Measurements from ENCODE around the gene REEP1. TPM values are rescaled to one million over a fixed set of nuclear protein-coding genes. Genes with fewer than 3 reads are reported as not detected.

REEP1 gene
- polyA plus RNA-seq, 1 donor (not counting 4 experiments of a cell fraction or from before 2014, with no cell fraction given) = 0.30 TPM

DNA sequence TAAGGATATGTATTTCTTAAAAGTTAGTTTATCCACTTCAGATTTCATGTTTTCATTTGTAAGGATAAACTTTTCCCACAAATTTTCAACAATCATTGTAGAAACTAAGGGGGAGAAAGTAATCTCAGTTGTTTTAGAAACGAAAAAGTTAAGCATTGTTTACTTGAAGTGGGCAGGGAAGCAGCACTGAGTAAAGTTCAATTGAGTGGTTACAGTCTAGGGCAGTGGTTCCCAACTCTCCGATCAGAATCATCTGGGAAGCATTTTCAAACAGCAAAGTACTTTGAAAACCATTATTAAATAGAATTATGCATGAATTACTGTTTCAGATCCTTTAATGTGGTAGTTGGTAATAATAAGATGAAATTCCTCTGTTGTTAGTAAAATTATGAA is 125.6 kb downstream of the REEP1 start:
- H3K36me3 ChIP-seq (ENCODE audit: control insufficient read depth in 2 of 2, extremely low read depth in 1 of 2, insufficient read depth in 2 of 2, low read length in 2 of 2) = peaks cover 13 to 15% of the 10 kb centered on the region in 2 experiments
- DNase-seq (ENCODE audit: low read depth, low spot score) (no peak), FAIRE-seq (no peak)
- H4K20me1 ChIP-seq (ENCODE audit: control insufficient read depth, extremely low read depth, insufficient read depth, low read length) = no peaks in the 10 kb centered on the region
- H3K9me3 ChIP-seq (ENCODE audit: control insufficient read depth, low read depth, low read length) = no peaks in the 10 kb centered on the region
- dilution Hi-C loops (cut with MboI; ENCODE audit: extremely low pct_ligation_motif_present, low sequenced_read_pairs) = no loop called here
- no peak overlapping the region for H2AFZ ChIP-seq (ENCODE audit: control insufficient read depth, low read length)
- no peaks in the 10 kb centered on the region for H3K4me1 ChIP-seq (ENCODE audit: control insufficient read depth, extremely low read depth, insufficient read depth, low read length)
- no peak overlapping the region for H3K4me3 ChIP-seq (ENCODE audit: control insufficient read depth in 2 of 3, extremely low read depth in 1 of 3, insufficient read depth in 2 of 3, low read depth in 1 of 3, low read length in 3 of 3)
- no peaks in the 10 kb centered on the region for H3K27me3 ChIP-seq (ENCODE audit: control insufficient read depth, extremely low read depth, insufficient read depth, low read length)
- no peak overlapping the region for H3K4me2 ChIP-seq (ENCODE audit: control insufficient read depth, extremely low read depth, insufficient read depth, low read depth, low read length)
- H3K9me1 ChIP-seq (ENCODE audit: control insufficient read depth, extremely low read depth, insufficient read depth, low read length) = no peaks in the 10 kb centered on the region
- no peak for TF ChIP-seq EZH2 (IDR thresholded peaks at IDR 0.05; ENCODE audit: low read length)
- TF ChIP-seq, protein P1, sequence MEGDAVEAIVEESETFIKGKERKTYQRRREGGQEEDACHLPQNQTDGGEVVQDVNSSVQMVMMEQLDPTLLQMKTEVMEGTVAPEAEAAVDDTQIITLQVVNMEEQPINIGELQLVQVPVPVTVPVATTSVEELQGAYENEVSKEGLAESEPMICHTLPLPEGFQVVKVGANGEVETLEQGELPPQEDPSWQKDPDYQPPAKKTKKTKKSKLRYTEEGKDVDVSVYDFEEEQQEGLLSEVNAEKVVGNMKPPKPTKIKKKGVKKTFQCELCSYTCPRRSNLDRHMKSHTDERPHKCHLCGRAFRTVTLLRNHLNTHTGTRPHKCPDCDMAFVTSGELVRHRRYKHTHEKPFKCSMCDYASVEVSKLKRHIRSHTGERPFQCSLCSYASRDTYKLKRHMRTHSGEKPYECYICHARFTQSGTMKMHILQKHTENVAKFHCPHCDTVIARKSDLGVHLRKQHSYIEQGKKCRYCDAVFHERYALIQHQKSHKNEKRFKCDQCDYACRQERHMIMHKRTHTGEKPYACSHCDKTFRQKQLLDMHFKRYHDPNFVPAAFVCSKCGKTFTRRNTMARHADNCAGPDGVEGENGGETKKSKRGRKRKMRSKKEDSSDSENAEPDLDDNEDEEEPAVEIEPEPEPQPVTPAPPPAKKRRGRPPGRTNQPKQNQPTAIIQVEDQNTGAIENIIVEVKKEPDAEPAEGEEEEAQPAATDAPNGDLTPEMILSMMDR (optimal IDR thresholded peaks at IDR 0.05 in 1 of 3, IDR thresholded peaks at IDR 0.05 in 1 of 3, conservative IDR thresholded peaks at IDR 0.05 in 1 of 3; ENCODE audit: extremely low read depth in 1 of 3, insufficient read depth in 2 of 3, low read length in 3 of 3) = no peak
- no peak overlapping the region for H3K27ac ChIP-seq (ENCODE audit: control insufficient read depth, insufficient read depth, low read length)
- H3K79me2 ChIP-seq (ENCODE audit: control insufficient read depth, insufficient read depth, low read length) = no peaks in the 10 kb centered on the region
- no peak overlapping the region for H3K9ac ChIP-seq (ENCODE audit: control insufficient read depth, extremely low read depth, insufficient read depth, low read length)

DNA sequence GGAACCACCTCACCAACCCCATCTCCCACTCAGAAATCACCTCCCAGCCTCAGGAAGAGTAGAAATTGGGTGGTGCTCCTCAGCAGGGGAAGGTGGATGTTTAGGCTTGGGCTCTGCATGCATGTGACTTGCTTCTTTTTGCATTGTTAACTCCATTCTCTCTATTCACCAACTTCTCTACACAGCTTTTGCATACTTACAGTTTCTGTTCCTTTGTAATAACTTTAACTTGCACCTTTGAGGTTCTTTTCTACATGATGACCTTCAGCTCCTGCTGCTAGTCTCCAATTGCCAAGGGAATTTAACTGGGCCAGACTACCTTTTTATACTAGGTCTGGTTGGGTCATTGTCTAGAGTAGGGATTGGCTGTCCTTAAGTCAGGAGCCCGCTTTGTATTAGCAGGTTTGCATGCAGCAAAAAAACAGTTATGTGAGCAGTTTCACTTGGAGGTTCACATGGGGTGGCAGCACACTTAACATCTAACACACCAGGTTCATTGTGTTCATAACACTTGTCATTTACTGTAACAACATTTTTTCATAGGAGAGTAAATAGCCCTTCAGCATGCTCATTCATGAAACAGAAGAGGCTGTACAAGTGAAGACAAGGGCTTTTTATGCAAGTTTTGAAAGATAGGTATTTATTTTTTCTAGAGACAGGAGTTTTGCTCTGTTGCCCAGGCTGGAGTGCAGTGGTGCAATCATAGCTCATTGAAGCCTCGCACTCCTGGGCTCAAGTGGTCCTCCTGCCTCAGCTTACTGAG is 126.2 kb downstream of the REEP1 start:
- H3K27ac ChIP-seq (ENCODE audit: control insufficient read depth, insufficient read depth, low read length) = no peak overlapping the region
- H3K36me3 ChIP-seq (ENCODE audit: control insufficient read depth in 2 of 2, extremely low read depth in 1 of 2, insufficient read depth in 2 of 2, low read length in 2 of 2) = peaks cover 17 to 20% of the 10 kb centered on the region in 2 experiments
- no peak overlapping the region for H2AFZ ChIP-seq (ENCODE audit: control insufficient read depth, low read length)
- H3K79me2 ChIP-seq (ENCODE audit: control insufficient read depth, insufficient read depth, low read length) = no peaks in the 10 kb centered on the region
- no peaks in the 10 kb centered on the region for H3K9me1 ChIP-seq (ENCODE audit: control insufficient read depth, extremely low read depth, insufficient read depth, low read length)
- no peaks in the 10 kb centered on the region for H3K27me3 ChIP-seq (ENCODE audit: control insufficient read depth, extremely low read depth, insufficient read depth, low read length)
- dilution Hi-C loops (cut with MboI; ENCODE audit: extremely low pct_ligation_motif_present, low sequenced_read_pairs) = no loop called here
- H4K20me1 ChIP-seq (ENCODE audit: control insufficient read depth, extremely low read depth, insufficient read depth, low read length) = no peaks in the 10 kb centered on the region
- no peak overlapping the region for H3K4me3 ChIP-seq (ENCODE audit: control insufficient read depth in 2 of 3, extremely low read depth in 1 of 3, insufficient read depth in 2 of 3, low read depth in 1 of 3, low read length in 3 of 3)
- no peak overlapping the region for H3K9ac ChIP-seq (ENCODE audit: control insufficient read depth, extremely low read depth, insufficient read depth, low read length)
- FAIRE-seq (no peak), DNase-seq (ENCODE audit: low read depth, low spot score) (no peak)
- H3K4me1 ChIP-seq (ENCODE audit: control insufficient read depth, extremely low read depth, insufficient read depth, low read length) = no peaks in the 10 kb centered on the region
- TF ChIP-seq, protein P1 (optimal IDR thresholded peaks at IDR 0.05 in 1 of 3, IDR thresholded peaks at IDR 0.05 in 1 of 3, conservative IDR thresholded peaks at IDR 0.05 in 1 of 3; ENCODE audit: extremely low read depth in 1 of 3, insufficient read depth in 2 of 3, low read length in 3 of 3) = no peak
- TF ChIP-seq EZH2 (IDR thresholded peaks at IDR 0.05; ENCODE audit: low read length) = no peak
- no peaks in the 10 kb centered on the region for H3K9me3 ChIP-seq (ENCODE audit: control insufficient read depth, low read depth, low read length)
- no peak overlapping the region for H3K4me2 ChIP-seq (ENCODE audit: control insufficient read depth, extremely low read depth, insufficient read depth, low read depth, low read length)

All from keratinocyte (primary cell).